HG03457 (cell line): ENCODE measurements around the gene HGFAC.
"Not testable (repeated sequence)": the region's sequence is repeated elsewhere in the genome, so short reads cannot be mapped to it uniquely, and the experiment has no call there.

Experiments
- ATAC-seq: cut with Tn5 transposase; IDR thresholded peaks from one replicate; pipeline ENCODE4 v1.9.1; 2021; ENCODE audit warnings: moderate number of reproducible peaks; ENCODE audit not compliant: unreplicated experiment

HGFAC gene

GRCh38 chr4:3410401-3411135 is 31.2 kb upstream of the HGFAC start:
- ATAC-seq = no peak

DNA sequence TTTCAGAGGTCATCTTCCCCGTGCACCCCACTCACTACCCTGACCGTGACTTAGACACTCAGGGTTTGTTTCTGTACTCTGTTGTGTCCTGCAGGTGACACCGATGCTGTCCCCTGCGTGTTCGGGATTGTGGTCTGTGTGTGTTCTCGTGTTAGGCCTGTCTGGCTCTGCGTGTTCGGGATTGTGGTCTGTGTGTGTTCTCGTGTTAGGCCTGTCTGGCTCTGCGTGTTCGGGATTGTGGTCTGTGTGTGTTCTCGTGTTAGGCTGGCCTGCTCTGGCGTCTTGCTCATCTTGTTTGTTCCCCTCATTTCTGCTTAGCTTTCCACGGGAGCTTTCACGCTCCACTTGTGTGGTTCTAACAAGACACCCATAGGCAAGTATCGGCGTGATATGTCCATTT is 30.6 kb upstream of the HGFAC start:
- not testable (repeated sequence) for ATAC-seq

- ATAC-seq = no peak
Observed at GRCh38 chr4:3411676-3412075, 30.1 kb upstream of the HGFAC start.

GRCh38 chr4:3412257-3413020 is 29.3 kb upstream of the HGFAC start:
- no peak for ATAC-seq

- no peak for ATAC-seq
Observed at GRCh38 chr4:3413217-3413671, 28.5 kb upstream of the HGFAC start.

DNA sequence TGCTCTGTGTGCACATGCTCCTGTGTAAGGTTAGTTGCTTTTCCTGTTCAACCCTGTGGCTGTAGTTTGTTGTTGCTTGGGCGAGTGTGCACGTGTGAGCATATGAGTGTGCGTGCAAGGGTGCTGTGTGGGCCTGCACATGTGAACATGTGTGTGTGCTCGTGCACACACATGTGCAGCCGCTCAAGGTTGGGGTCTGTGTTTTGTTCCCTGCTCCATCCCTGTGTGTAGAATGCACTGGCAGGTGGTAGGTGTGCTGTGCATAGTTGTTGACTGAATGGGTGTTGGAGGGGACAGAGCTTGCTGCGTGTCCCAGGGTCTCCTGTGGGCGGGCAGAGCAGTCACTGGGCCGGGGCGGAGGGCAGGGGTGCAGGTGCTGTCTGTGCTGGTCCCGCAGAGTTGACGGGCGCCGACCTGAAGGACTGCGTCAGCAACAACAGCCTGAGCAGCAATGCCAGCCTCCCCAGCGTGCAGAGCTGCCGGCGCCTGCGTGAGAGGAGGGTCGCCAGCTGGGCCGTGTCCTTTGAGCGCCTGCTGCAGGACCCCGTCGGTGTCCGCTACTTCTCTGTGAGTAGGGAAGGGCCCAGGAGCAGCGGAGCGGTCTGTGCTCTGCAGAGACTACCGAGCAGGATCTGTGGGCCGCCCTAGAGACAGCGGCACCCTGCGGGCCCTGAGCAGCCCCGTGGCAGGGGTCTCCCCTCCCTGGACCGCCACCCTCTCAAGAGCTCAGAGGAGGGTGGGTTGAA is 27.9 kb upstream of the HGFAC start:
- ATAC-seq = no peak

DNA sequence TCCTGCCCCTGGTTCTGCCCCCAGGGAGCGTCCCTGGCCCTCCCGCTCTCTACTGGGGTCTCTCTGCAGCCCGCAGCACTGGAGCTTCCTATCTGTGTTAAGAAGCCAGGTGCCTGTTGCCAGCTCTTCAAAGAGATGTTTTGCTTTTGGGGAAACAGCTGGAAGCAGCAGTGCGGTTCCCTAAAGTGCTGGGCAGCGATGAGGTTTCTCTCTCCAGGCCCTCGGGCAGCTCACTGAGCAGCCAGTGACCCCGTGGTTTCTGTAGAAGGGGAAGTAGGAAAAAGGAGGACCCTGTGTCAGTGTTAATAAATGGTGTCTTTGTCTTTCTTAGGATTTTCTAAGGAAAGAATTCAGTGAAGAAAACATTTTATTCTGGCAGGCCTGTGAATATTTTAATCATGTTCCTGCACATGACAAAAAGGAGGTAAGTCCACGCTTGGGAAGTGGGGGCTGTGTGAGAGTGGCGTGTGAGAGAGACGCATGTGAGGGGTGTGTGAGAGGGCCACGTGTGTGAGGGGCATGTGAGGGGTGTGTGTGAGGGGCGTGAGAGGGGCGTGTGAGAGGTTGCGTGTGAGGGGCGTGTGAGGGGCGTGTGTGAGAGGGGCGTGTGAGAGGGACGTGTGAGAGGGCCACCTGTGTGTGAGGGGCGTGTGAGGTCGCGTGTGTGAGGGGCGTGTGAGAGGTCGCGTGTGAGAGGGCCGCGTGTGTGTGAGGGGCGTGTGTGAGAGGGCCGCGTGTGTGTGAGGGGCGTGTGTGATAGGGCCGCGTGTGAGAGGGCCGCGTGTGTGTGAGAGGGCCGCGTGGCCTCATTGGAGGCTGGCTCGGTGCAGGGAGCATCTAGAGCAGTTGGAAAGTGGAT is 27.1 kb upstream of the HGFAC start:
- ATAC-seq = no peak

- no peak for ATAC-seq
Observed at GRCh38 chr4:3415471-3416141, 26.2 kb upstream of the HGFAC start.

GRCh38 chr4:3416270-3416669 is 25.5 kb upstream of the HGFAC start:
- no peak for ATAC-seq

- ATAC-seq = no peak
Observed at GRCh38 chr4:3416821-3417221, 24.9 kb upstream of the HGFAC start.

DNA sequence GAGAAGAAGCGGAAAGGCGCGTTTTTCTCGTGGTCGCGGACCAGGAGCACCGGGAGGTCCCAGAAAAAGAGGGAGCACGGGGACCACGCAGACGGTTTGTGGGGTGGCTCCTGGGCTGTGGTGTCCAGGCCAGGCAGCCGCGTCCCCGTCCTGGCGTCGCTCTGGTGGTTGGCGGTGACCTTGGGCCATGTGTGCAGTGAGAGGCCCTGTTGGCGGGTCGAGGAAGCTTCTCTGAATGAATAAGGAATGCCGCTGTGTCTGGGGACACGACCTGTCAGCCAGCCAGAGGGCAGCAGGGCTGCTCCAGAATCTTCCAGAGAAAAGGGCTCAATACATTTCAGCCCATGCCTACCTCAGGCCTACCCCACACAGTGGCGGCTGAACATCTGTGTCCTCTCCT is 24.3 kb upstream of the HGFAC start:
- ATAC-seq = no peak

DNA sequence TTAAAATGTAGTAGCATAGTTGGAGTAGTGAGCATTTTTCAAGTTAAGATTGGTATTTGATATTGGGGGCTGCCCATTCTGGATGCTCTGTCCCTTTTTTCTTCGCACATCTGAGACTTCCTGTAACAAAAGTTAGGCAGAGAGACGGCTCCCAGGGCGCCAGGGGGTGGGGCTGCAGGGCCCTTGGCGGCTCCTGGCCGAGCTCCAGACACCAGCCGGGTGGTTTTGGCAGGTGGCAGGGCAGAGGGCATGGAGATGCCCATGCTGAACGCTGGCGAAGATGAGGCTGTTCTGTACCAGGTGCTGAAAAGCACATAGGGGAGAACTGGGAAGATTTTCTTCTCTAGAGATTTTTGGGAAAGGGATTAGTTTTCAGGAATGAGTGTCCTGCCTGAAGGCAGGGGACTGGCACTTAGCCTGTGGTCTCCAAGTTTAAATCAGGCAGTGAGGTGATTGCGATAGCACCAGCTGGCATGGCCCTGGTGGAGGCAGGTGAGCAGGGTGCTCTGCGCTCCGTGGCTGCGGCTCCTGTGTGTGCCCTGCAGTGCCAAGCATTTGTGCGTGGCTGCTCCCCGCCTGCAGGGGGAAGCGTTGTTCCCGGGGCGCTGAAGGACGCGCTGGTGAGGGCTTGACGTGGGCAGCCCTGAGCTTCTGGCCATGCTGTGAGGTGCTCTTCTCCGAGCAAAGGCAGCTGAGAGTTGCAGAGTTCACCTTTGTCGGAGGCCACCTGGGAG is 23.6 kb upstream of the HGFAC start:
- ATAC-seq = no peak

GRCh38 chr4:3419836-3420605 is 21.7 kb upstream of the HGFAC start:
- ATAC-seq = no peak

DNA sequence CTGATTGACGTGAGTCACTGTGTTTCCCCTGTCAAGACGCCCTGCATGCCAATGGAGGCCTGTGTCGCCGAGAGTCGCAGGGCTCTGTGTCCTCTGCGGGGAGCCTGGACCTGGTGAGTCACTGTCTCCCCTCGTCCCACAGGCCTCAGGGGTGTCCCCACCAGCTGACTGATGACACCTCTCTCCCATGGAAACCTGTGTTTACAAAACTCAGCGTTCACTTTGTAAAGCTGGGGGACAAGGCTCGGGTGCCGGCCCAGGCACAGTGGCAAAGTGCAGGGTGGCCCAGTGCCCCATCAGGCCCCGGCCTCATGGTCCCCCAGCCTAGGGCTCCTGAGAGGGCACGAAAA is 21.2 kb upstream of the HGFAC start:
- no peak for ATAC-seq

- ATAC-seq = no peak
Observed at GRCh38 chr4:3420956-3421355, 20.8 kb upstream of the HGFAC start.

GRCh38 chr4:3421470-3421869 is 20.3 kb upstream of the HGFAC start:
- no peak for ATAC-seq

DNA sequence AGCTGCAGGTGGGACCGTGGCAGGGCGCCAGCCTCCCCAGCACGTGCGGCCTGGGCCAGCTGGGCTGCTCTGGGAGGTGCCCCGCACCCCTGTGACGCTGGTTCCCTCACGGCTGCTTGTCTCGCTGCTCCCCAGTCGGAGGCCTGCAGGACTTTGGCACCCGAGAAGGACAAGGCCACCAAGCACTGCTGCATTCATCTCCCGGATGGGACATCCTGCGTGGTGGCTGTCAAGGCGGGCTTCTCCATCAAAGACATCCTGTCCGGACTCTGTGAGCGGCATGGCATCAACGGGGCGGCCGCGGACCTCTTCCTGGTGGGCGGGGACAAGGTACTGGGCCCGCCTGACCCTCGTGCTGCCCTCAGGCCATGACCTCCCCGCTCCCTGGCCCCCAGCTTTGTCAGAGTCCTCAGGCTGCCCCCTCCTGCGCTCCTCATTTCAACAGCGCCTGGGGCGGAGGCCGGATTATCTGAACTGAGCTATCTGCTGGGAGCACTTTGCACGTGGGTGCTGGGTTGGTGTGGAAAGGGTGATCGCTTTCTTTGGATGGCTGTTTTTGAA is 19.4 kb upstream of the HGFAC start:
- no peak for ATAC-seq

GRCh38 chr4:3422808-3423297 is 18.9 kb upstream of the HGFAC start:
- no peak for ATAC-seq
